ENCODE measurements around the gene SARS1.

SARS1 gene

DNA sequence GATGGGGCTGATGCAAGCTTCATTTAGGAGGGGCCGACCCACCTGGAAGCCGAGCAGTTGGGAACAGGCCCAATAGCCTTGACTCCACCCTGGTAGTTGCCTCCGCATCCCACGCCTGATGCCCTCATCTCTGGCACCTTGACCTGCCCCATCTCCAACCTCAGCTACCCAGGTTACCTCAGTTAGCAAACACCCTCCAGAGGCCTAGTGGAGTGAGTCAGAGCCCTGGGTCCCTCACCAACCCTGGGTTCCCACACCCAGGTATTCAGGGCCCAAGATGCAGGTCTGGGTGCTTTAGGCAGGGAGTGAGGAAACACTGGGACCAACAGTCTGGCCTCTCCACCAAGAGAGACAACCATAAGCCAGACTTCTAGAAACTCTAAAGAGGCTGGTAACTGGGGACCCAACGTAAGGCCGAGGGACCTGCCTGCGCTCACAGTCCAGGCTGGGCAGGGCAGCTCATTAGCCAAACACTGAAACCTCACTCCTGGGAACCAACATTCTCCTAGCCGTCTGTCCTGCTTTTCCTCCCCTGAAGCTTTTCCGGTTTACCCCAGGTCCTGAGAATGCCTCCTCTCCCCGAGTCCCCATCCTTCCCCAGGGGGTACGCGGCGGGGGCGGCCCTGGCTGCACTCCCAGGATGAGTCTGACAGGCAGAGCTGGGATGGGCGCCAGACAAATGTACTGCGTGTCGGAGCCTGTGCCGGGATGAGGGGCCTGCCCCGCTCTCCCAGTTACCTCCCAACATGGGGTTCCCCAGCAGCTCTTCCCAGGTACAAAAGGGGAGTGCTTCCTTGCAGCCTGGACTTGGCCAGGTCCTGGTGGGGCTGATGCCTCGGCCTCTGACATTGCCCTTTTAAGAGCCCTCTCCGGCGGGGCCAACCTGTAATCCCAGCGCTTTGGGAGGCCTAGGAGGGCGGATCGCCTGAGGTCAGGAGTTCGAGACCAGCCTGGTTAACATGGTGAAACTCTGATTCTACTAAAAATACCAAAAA lies 26.7 kb downstream of the SARS1 start:
- TF ChIP-seq CTCF (conservative IDR thresholded peaks at IDR 0.05): no peak
- no peak overlapping the region for H3K27ac ChIP-seq

DNA sequence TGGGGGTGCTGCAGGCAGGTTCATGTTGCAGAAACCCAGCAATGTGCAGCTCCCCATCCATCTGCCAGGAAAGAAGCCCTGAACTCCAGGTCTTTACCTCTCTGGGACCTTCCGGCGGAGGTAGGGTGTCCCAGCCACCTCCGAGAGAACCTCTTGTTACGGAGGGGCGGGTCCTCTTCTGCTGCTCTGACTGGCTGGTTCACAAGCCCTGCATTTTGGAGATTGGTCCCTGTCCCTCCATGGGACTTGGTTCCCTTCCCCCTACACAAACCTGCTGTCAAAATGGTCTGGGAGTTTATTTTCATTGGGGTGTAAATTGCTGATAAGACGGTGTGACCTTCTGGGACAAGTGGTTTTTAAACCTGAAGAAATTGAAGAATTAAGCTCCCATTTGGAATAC lies 27.6 kb downstream of the SARS1 start:
- no peak overlapping the region for H3K27ac ChIP-seq

GRCh38 chr1:109241841-109242345 lies 28.2 kb downstream of the SARS1 start:
- TF ChIP-seq CTCF (conservative IDR thresholded peaks at IDR 0.05): no peak
- H3K27ac ChIP-seq: no peak overlapping the region

More for the DNA sequence above, 27.6 kb downstream of the SARS1 start:
- TF ChIP-seq CTCF (conservative IDR thresholded peaks at IDR 0.05): no peak

GRCh38 chr1:109242387-109242786 lies 28.7 kb downstream of the SARS1 start:
- H3K27ac ChIP-seq: no peak overlapping the region
- no peak for TF ChIP-seq CTCF (conservative IDR thresholded peaks at IDR 0.05)

DNA sequence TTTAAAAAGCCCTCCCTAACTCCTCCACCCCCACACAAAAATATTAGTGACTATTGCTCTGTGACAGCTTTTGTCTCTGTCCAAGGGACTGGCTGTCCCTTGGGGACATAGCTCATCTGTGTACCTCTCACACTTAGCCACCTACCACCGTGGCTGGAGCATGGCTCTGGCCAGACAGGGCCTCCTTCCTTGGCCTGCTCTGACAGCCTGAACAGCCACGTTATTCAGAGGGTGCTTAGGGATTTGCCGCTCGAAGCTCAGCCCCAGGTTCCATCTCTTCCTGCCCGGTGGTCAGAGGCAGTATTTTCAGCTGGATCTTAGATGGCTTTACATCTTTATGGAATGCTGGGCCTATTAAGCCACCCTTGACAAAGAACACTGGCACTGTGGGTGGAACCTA lies 29.5 kb downstream of the SARS1 start:
- H3K27ac ChIP-seq: no peak overlapping the region
- TF ChIP-seq CTCF (conservative IDR thresholded peaks at IDR 0.05): no peak

DNA sequence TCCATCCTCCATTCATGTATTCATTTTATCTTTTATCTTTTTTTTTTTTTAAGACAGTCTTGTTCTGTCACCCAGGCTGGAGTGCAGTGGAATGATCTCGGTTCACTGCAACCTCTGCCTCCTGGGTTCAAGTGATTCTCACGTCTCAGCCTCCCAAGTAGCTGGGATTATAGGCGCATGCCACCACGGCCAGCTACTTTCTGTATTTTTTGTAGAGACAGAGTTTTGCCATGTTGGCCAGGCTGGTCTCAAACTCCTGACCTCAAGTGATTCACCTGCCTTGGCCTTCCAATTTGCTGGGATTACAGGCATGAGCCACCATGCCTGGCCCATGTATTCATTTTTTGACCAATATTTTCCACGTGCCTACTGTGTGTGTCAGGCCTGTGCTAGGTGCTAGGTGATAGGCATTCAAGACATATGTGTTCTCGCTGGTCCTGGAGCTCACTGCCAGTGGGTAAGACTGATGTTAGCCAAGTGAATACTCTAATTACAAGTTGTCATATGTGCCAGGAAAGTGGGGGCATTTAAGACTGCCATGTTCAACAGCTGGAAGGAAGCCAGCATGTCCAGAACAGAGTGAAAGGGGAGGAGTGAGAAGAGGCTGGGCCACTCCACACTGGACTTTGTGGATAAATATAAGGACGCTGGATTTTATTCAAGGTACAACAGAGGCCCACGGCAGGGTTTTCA lies 30.3 kb downstream of the SARS1 start:
- no peak for TF ChIP-seq CTCF (conservative IDR thresholded peaks at IDR 0.05)

GRCh38 chr1:109246141-109246551 lies 32.4 kb downstream of the SARS1 start:
- H3K27ac ChIP-seq: no peak overlapping the region
- no peak for TF ChIP-seq CTCF (conservative IDR thresholded peaks at IDR 0.05)

More for the DNA sequence above, 30.3 kb downstream of the SARS1 start:
- no peak overlapping the region for H3K27ac ChIP-seq
